ENCODE results near the gene MID1.

GRCh38 chrX:10519278-10519677 is 101.1 kb downstream of the MID1 start:
- TF ChIP-seq, protein P1, sequence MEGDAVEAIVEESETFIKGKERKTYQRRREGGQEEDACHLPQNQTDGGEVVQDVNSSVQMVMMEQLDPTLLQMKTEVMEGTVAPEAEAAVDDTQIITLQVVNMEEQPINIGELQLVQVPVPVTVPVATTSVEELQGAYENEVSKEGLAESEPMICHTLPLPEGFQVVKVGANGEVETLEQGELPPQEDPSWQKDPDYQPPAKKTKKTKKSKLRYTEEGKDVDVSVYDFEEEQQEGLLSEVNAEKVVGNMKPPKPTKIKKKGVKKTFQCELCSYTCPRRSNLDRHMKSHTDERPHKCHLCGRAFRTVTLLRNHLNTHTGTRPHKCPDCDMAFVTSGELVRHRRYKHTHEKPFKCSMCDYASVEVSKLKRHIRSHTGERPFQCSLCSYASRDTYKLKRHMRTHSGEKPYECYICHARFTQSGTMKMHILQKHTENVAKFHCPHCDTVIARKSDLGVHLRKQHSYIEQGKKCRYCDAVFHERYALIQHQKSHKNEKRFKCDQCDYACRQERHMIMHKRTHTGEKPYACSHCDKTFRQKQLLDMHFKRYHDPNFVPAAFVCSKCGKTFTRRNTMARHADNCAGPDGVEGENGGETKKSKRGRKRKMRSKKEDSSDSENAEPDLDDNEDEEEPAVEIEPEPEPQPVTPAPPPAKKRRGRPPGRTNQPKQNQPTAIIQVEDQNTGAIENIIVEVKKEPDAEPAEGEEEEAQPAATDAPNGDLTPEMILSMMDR (IDR thresholded peaks at IDR 0.05; ENCODE audit: borderline replicate concordance, extremely low read depth, low read length, poor library complexity, severe bottlenecking): no peak
- no peak for TF ChIP-seq EZH2 (IDR thresholded peaks at IDR 0.05; ENCODE audit: borderline replicate concordance, low read depth, low read length, severe bottlenecking)
